Measurements from ENCODE around the gene DMRTB1.

GRCh38 chr1:53498555-53499131 lies 39.4 kb downstream of the DMRTB1 start:
- TF ChIP-seq CTCF (conservative IDR thresholded peaks at IDR 0.05; ENCODE audit: low read depth, low read length) (no peak), EZH2 (IDR thresholded peaks at IDR 0.05; ENCODE audit: borderline replicate concordance, low read depth, low read length, poor library complexity, severe bottlenecking) (no peak)
